Measurements from ENCODE around the gene FBRS.

DNA sequence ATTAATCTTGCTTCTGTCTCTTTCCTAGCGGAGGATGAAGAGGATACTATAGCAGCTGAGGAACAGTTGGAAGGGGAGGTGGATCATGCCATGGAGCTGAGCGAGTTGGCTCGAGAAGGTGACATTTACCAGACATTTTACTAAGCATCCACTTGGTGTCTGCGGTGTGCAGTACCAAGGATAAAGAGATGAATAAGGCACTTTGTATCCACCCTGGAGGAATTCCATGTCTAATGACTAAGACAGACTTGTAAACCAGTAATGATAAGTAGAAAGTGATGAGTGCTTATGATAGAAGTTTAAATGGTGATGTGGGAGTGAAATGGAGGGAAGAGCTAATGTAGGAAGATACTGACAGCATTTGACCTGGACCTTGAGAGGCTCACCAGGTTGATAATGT is 52.7 kb downstream of the FBRS start:
- TF ChIP-seq, protein P1, sequence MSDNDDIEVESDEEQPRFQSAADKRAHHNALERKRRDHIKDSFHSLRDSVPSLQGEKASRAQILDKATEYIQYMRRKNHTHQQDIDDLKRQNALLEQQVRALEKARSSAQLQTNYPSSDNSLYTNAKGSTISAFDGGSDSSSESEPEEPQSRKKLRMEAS (IDR thresholded peaks at IDR 0.05), result no peak
- TF ChIP-seq MAZ (IDR thresholded peaks at IDR 0.05; ENCODE audit: borderline replicate concordance, low read depth, low read length) (no peak), POLR2A (IDR thresholded peaks at IDR 0.05; ENCODE audit: low read length) (no peak), RAD21 (conservative IDR thresholded peaks at IDR 0.05 in 1 of 2, IDR thresholded peaks at IDR 0.05 in 1 of 2) (no peak), SREBF2 (IDR thresholded peaks at IDR 0.05) (no peak), EP300 (IDR thresholded peaks at IDR 0.05) (no peak), NR3C1 (IDR thresholded peaks at IDR 0.05) (no peak)
- TF ChIP-seq, protein P2, sequence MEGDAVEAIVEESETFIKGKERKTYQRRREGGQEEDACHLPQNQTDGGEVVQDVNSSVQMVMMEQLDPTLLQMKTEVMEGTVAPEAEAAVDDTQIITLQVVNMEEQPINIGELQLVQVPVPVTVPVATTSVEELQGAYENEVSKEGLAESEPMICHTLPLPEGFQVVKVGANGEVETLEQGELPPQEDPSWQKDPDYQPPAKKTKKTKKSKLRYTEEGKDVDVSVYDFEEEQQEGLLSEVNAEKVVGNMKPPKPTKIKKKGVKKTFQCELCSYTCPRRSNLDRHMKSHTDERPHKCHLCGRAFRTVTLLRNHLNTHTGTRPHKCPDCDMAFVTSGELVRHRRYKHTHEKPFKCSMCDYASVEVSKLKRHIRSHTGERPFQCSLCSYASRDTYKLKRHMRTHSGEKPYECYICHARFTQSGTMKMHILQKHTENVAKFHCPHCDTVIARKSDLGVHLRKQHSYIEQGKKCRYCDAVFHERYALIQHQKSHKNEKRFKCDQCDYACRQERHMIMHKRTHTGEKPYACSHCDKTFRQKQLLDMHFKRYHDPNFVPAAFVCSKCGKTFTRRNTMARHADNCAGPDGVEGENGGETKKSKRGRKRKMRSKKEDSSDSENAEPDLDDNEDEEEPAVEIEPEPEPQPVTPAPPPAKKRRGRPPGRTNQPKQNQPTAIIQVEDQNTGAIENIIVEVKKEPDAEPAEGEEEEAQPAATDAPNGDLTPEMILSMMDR (IDR thresholded peaks at IDR 0.05), result no peak

All from A549 (cell line).